Right hindlimb (tissue), 1 donor: Measurements from ENCODE around the gene WNT7B.

ENCODE experiments used
- DNase-seq: peaks from one replicate; pipeline ENCODE4 v3.0.0-alpha.2; 2018

Gene WNT7B

GRCh38 chr22:45922661-45923060, 54.3 kb downstream of the WNT7B start:
- no peak for DNase-seq

- no peak for DNase-seq
Observed at GRCh38 chr22:45922256-45922655, 54.7 kb downstream of the WNT7B start.

GRCh38 chr22:45919504-45920286, 57.3 kb downstream of the WNT7B start:
- no peak for DNase-seq

DNA sequence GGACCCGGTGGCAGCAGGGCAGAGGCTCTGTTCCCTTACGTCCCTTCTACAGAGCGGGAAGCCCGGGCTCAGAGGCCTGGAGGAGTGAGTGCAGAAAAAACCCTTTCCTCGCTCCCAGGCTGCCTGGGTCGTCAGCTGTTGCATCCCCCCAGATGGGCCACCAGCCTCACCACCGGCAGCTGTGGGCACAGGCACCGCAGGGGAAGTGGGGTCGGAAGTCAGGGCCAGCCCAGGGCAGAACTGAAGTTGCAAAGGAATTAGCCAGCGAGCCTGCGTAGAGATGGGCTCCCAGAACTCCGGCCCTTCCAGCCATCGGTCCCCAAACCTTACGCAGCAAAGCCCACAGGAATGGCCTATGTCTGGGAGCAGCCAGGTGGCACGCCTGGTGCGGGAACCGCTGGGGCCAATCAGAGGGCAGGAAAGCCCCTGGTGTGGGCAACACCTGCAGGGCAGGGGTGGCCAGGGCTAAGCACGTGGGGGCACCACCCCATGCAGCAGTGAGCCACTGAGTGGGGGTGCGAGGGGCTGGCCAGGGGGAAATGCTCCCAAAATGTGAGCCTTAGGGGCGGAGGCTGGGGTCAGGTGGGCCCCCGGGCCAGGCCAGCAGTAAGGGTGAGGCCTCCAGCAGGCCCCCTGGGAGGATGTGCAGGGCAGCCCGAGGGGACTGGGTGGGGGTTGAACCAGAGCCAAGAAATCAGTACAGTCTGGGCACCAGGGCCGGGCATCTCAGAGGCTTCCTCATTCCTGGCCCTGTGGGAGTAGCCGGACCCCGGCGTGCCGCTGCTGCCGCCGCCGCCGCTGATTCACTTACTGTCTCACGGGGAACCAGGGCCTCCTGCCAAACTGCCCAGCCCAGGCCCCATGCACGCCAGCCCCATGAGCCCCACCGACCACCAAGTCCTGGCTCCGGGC, 58.2 kb downstream of the WNT7B start:
- DNase-seq = no peak

DNA sequence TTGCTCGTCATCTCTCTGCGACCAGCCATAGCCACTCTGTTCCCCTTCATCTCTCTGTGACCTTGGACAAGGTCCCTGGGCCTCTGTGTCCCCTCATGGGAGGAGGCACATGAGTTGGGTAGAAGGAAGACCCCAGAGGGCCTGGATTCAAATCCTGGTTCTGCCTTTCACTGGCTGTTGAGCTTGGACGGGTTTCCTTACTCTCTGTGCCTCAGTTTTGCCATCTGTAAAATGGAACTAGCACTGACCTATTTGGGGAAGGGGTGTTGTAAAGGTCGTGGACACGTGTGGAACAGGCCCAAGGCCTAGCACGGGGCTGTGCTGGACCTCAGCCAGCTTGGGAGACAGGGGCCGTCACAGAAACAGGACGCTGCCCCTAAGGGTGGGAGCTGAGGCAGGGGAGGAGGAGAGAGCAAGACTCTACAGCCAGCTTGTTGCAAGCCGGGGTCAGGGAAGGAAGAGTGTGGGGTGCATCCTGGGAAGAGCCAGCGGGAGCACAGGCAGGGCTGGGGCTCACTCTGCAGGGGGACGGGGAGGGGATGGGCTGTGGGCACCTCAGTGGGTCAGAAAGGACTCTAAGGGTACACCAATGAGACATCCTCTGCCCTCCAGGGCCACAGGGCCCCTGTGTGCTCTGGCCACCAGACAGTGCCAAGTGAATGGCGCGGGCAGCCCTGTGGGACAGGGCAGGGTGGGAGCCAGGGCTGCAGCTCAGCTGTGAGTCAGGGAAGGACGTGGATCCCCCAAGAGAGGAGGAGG, 59.1 kb downstream of the WNT7B start:
- no peak for DNase-seq

GRCh38 chr22:45917146-45917545, 59.8 kb downstream of the WNT7B start:
- DNase-seq = no peak

- DNase-seq = no peak
Observed at GRCh38 chr22:45916515-45916914, 60.4 kb downstream of the WNT7B start.

- no peak for DNase-seq
Observed at GRCh38 chr22:45915841-45916240, 61.1 kb downstream of the WNT7B start.

GRCh38 chr22:45915151-45915550, 61.8 kb downstream of the WNT7B start:
- no peak for DNase-seq

DNA sequence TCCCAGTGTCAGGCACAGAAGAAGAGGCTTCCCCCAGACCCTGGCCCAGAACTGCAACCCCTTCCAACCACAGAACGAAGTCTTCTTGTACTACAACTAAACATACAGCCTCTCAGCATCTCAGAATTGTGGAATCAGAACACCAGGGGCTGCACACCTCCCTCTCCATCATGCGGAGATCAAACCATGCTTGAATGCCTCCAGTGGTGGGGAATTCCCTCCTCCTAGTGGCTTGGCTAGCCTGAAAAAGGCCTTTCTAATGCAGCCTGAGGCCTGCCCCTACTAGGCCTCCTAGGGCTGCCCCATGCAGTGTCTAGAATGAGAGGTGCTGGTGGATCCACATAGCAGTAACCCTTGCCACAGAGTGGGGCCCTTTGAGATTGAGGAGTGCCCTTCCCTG, 62.7 kb downstream of the WNT7B start:
- DNase-seq = no peak

GRCh38 chr22:45912910-45913309, 64.1 kb downstream of the WNT7B start:
- no peak for DNase-seq

GRCh38 chr22:45911601-45912271, 65.2 kb downstream of the WNT7B start:
- DNase-seq = no peak

DNA sequence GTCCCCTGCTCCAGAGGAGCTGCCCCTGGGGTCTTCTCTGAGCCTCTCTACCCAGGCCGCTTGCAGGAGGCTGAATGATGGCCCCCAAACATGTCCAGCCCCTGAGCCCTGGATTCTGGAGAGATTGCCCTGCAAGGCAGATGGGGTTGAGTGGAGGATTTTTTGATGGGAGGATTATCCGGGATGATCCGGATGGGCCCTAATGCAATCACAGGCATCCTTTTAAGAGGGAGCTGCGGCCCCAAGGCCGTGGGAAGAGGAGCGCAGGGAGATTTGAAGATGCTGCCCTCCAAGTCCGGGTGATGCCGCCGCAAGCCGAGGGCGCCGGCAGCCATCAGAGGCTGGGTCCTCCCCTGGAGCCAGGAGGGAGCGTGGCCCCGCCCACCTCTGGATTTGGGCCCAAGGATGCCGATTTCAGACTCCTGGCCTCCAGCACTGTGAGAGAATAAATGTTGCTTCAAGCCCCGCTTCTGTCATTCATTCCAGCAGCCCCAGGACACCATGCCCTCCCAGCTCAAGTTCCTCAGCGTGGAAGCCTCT, 66.0 kb downstream of the WNT7B start:
- no peak for DNase-seq

- no peak for DNase-seq
Observed at GRCh38 chr22:45908961-45909360, 68.0 kb downstream of the WNT7B start.

DNA sequence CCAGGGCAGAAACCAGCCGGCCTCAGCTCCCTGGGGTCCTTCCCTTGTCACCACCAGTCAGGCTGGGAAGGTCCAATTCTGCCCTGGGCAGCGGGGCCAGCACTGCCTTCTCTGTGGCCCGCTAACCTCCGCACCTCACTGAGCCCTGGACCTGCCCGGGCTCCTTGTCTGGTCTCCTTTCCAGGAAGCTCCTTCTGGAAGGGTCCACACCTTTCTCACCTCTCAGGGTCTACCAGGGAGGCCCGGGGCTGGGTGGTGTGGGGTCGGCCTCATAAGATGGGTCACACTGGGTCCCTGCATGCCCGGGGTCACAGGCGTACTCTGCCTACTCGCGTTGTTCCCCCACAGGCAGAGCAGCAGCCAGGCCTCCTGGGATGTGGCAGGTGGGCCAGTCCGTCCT, 69.0 kb downstream of the WNT7B start:
- no peak for DNase-seq

DNA sequence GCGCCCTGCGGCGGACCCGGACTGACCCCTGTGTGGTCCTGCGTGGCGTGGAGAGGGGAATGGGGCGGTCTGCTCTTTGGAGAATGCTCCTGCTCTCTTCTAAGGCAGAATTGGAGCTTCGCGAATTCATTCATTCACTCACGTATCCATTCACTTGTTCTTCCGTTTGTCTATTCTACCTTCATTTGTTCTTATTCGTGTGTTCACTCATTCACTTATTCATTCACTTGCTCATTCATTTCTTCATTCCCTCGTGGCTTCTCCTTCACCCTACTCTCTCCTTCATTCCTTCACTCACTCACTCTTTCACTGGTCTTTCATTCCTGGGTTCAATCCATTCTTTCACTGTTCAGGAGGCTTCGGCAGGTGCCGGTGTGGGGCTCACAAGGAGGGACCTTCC, 69.6 kb downstream of the WNT7B start:
- DNase-seq = no peak

DNA sequence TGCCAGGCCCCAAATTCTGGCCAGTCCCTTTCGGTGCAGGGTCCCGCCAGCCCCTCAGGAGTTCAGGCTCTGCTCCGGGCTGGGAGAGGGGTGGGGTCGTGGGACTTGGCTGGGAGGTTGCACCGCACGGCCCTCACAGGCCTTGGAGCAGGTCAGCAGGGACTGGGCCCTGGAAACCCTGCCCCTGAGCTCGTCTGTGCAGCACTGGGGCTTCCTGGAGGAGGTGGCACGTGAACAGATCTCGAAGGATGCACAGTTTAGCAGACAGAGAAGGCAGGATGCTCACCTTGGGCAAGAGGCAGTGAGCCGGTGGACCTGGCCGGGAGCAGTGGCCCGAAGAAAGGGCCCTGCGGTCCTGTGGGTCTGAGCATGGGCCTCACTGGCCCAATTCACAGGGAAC, 70.0 kb downstream of the WNT7B start:
- no peak for DNase-seq

- DNase-seq = peak; percentile 50
Observed at GRCh38 chr22:45905924-45906865, 70.8 kb downstream of the WNT7B start.

DNA sequence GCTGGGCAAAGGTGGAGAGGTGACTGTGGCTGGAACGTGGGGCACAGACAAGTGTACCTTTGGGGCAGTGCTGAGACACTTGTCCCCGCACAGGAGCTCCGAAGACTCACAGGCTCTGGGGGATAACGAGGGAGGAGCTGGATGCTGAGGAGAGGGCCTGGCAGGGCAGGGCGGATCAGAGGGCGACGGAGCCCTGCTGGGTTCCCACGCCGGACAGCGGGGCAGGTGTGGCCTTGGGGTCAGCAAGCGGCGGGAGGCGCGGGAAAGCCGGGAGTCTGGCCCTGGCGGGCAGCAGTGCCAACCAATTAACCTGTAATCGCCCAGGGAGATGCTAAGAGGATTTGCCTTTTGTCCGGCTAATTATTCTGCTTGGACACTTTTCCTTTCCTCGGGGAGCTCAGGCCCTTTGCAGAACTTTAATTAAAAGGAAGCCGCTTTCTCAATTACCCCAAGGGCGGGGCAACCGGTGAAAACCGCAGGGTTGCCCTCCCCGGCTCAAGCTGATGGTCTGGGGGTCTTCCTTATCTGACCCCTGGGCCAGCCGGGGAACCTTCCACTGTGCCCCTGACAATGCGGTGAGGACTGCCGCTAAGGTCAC, 71.5 kb downstream of the WNT7B start:
- DNase-seq = no peak

DNA sequence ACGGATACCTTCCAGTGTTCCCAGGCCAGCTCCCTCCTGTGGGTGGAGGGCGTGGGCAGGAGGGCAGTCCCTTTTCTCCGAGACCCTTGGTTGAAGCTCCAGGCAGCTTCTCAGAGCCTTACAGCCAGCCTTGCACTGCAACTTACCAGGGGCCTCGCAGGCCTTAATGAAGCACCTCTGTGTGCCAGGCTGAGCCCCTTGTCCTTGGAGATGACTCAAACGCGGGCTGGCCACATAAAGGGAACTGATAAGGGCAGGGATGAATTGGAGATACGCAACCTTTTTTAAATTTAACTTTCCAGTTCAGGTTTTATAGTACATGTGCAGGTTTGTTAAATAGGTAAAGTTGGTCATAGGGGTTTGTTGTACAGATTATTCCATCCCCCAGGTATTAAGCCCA, 72.7 kb downstream of the WNT7B start:
- no peak for DNase-seq
